Uterus (tissue), 4 donors: ENCODE measurements around the gene WDFY4. TPM values are rescaled to one million over a fixed set of nuclear protein-coding genes. Genes with fewer than 3 reads are reported as not detected.

Experiments used
- DNase-seq, 2 donors: peaks; one replicate each; pipeline ENCODE4 v3.0.0-alpha.2; 2019 to 2020
- H3K27ac ChIP-seq, 2 donors: fragments of 200-600 bp; sonication (generic); 1 replicate in 1 of 2; 2 replicates in 1 of 2; pipeline ENCODE4 v1.5.1; 2016 to 2018
- H3K27me3 ChIP-seq, 2 donors: fragments of 200-600 bp; sonication (generic); one replicate each; pipeline ENCODE4 v1.5.1; 2018 to 2019; ENCODE audit warnings: control low read depth in 1 of 2
- H3K36me3 ChIP-seq, 2 donors: fragments of 200-600 bp; sonication (generic); one replicate each; pipeline ENCODE4 v1.5.1; 2019; ENCODE audit warnings: control low read depth in 1 of 2
- H3K4me1 ChIP-seq, 2 donors: fragments of 200-600 bp; sonication (generic); one replicate each; pipeline ENCODE4 v1.5.1; 2018 to 2019; ENCODE audit warnings: control low read depth in 1 of 2
- H3K4me3 ChIP-seq, 2 donors: fragments of 200-600 bp; sonication (generic); 1 replicate in 1 of 2; 2 replicates in 1 of 2; pipeline ENCODE4 v1.5.1; 2018 to 2019; ENCODE audit warnings: mild to moderate bottlenecking in 1 of 2
- H3K9me3 ChIP-seq, 2 donors: fragments of 200-600 bp; sonication (generic); one replicate each; pipeline ENCODE4 v1.5.1; 2019; ENCODE audit warnings: control low read depth in 1 of 2
- POLR2A ChIP-seq, 2 donors: fragments of 450-650 bp; IDR thresholded peaks; one replicate each; pipeline ENCODE4 v1.6.1; 2016; ENCODE audit warnings: antibody characterized with exemption in 2 of 2, mild to moderate bottlenecking in 1 of 2, moderate library complexity in 1 of 2
- intact Hi-C: fragments of 100-400 bp; cut with DNase I; formaldehyde crosslinking; loops from one replicate; pipeline ENCODE4 v1.15.1; 2023; ENCODE audit warnings: low total_unique reads
- total RNA-seq, 4 donors: library from RNA; depleted of rRNA in 3 of 4; stranded (reverse); fragments of >200 nt in 3 of 4; gene quantifications; one replicate each; pipeline versions ENCODE4 v1.1.0 to v1.2.4, GENCODE V29; 2014 to 2023
- TF ChIP-seq, protein P1 (sequence below), 4 experiments: fragments of 200-600 bp in 2 of 4; fragments of 450-650 bp in 2 of 4; sonication (generic) in 2 of 4; IDR thresholded peaks; one replicate each; pipeline ENCODE4 v1.5.1; 2016 to 2019; ENCODE audit warnings: antibody characterized with exemption in 4 of 4, mild to moderate bottlenecking in 2 of 4, moderate library complexity in 1 of 4
- donor health status: DM: yes; HTN: yes; CAD: no.

The WDFY4 gene
- total RNA-seq, 4 donors from 2014 or later = 0.26 to 5.2 (median 1.2) TPM

DNA sequence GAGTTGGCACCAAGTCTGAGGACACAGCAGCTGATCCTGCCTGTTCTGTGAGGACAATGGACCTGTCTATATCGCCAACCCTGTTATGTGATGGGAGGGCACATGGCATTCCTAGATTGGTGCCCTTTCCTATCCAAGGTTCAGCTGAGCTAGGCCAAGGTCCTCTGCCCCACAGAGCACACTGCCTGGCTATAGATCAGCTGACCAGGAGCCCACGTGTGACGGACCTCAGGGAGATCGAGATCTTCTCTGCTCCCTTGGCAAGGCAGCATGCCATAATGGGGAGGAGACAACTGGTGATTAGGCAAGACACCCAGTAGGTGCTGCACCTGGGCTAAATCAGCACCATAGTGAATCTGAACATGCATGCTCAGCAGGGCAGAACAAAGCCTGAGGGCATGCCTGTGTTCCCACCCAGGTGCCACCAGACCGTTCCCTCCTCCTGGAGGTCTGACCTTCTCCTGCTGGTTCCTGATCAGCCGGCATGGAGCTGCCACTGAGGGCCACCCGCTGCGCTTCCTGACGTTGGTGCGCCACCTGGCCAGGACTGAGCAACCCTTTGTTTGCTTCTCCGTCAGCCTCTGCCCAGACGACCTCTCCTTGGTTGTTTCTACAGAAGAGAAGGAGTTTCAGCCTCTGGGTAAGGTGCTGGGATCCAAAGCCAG lies 93.7 kb downstream of the WDFY4 start:
- H3K4me1 ChIP-seq = no peaks in the 10 kb centered on the region
- H3K36me3 ChIP-seq = no peaks in the 10 kb centered on the region
- no peak overlapping the region for H3K4me3 ChIP-seq
- no peak for TF ChIP-seq POLR2A (IDR thresholded peaks at IDR 0.05)
- TF ChIP-seq, protein P1, sequence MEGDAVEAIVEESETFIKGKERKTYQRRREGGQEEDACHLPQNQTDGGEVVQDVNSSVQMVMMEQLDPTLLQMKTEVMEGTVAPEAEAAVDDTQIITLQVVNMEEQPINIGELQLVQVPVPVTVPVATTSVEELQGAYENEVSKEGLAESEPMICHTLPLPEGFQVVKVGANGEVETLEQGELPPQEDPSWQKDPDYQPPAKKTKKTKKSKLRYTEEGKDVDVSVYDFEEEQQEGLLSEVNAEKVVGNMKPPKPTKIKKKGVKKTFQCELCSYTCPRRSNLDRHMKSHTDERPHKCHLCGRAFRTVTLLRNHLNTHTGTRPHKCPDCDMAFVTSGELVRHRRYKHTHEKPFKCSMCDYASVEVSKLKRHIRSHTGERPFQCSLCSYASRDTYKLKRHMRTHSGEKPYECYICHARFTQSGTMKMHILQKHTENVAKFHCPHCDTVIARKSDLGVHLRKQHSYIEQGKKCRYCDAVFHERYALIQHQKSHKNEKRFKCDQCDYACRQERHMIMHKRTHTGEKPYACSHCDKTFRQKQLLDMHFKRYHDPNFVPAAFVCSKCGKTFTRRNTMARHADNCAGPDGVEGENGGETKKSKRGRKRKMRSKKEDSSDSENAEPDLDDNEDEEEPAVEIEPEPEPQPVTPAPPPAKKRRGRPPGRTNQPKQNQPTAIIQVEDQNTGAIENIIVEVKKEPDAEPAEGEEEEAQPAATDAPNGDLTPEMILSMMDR (IDR thresholded peaks at IDR 0.05) = no peak
- no peak overlapping the region for H3K27ac ChIP-seq
- no peak for DNase-seq
- H3K27me3 ChIP-seq = no peaks in the 10 kb centered on the region
- no peaks in the 10 kb centered on the region for H3K9me3 ChIP-seq
- intact Hi-C loops = no loop called here

DNA sequence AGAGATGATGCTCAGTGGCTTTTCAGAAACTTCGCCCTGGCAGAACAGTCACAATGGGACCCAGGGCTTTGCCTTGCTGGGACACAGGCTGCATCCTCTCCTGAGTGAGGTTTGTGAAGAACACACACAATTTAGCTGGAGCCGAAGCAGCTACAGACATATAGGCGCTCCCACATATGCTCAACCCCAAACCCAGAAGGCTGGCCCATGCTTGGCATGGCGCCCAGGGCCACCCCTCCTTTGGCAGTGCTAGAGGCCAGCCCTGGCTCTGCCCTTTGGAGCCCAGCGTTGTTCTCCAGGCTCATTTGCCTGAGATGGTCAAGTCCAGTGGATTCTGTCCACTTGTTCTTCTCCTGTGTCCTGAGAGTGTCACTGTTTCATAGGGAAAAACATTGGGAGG lies 94.4 kb downstream of the WDFY4 start:
- no peaks in the 10 kb centered on the region for H3K36me3 ChIP-seq
- TF ChIP-seq POLR2A (IDR thresholded peaks at IDR 0.05) = no peak
- TF ChIP-seq, protein P1 (IDR thresholded peaks at IDR 0.05) = no peak
- intact Hi-C loops = no loop called here
- no peak for DNase-seq
- H3K4me3 ChIP-seq = no peak overlapping the region
- H3K4me1 ChIP-seq = no peaks in the 10 kb centered on the region
- no peaks in the 10 kb centered on the region for H3K9me3 ChIP-seq
- no peak overlapping the region for H3K27ac ChIP-seq
- H3K27me3 ChIP-seq = no peaks in the 10 kb centered on the region

- TF ChIP-seq POLR2A (IDR thresholded peaks at IDR 0.05) = no peak
- Histone ChIP-seq H3K36me3 (no peaks in the 10 kb centered on the region), H3K27me3 (no peaks in the 10 kb centered on the region), H3K4me3 (no peak overlapping the region), H3K27ac (no peak overlapping the region), H3K9me3 (no peaks in the 10 kb centered on the region), H3K4me1 (no peaks in the 10 kb centered on the region)
- no peak for DNase-seq
- intact Hi-C loops = no loop called here
Observed at GRCh38 chr10:48779546-48780152, 95.0 kb downstream of the WDFY4 start.

DNA sequence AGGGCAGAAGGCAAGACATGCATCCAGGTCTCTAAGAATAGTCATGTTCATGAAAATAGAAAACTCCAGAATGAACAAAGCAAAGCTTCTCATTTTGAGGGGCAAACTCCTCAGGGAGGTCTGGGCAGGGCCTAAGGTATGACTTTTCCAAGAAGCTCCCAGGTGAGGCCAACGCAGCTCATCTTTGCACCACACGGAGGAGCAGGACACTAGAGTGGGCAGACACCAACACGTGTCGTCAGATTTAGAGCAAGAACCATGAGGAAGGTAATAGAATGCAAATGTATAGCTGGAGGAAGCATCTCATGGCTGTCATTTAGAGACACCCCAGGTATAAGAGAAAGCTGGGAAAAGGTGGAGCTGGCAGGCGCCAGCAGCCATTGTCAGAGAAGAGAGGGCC lies 95.7 kb downstream of the WDFY4 start:
- Histone ChIP-seq H3K36me3 (no peaks in the 10 kb centered on the region), H3K9me3 (no peaks in the 10 kb centered on the region), H3K27me3 (no peaks in the 10 kb centered on the region), H3K4me3 (no peak overlapping the region), H3K27ac (no peak overlapping the region), H3K4me1 (no peaks in the 10 kb centered on the region)
- TF ChIP-seq, protein P1 (IDR thresholded peaks at IDR 0.05) = no peak
- TF ChIP-seq POLR2A (IDR thresholded peaks at IDR 0.05) = no peak
- no peak for DNase-seq
- intact Hi-C loops = no loop called here

DNA sequence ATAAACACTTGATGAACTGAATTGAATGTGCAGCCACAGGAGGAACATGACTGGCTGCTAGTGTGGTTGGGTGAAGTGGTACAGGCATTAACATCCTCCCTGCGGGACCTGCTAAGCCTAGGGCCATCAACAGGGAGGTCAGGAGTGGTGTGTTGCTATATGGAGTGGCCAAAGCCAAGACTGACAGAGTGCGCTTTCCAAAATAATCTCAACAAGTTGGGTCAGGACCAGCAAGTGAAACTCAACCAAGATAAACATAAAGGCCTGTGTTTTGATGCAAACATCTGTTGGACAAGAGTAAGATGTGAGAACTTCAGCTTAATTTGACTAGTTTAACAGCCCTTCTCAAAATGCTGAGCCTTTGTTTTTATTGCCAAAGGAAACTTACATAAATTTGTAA lies 97.7 kb downstream of the WDFY4 start:
- TF ChIP-seq, protein P1 (IDR thresholded peaks at IDR 0.05) = no peak
- no peak for TF ChIP-seq POLR2A (IDR thresholded peaks at IDR 0.05)
- intact Hi-C loops = no loop called here
- no peak for DNase-seq

More for the DNA sequence above, 97.7 kb downstream of the WDFY4 start:
- no peak overlapping the region for H3K4me3 ChIP-seq
- no peak overlapping the region for H3K27ac ChIP-seq
- H3K36me3 ChIP-seq = no peaks in the 10 kb centered on the region
- no peaks in the 10 kb centered on the region for H3K9me3 ChIP-seq
- H3K4me1 ChIP-seq = no peaks in the 10 kb centered on the region
- H3K27me3 ChIP-seq = no peaks in the 10 kb centered on the region
